Glutamatergic neuron (in vitro differentiated cells): ENCODE results near the gene SOX5. TPM values are rescaled to one million over a fixed set of nuclear protein-coding genes. Genes with fewer than 3 reads are reported as not detected.
"Not testable (repeated sequence)": the region's sequence is repeated elsewhere in the genome, so short reads cannot be mapped to it uniquely, and the experiment has no call there.

Source experiments
- DNase-seq: peaks from one replicate; pipeline ENCODE4 v3.0.0; 2022
- H3K27ac Mint-ChIP-seq: one replicate; pipeline ENCODE4 v1.8.0; 2020; ENCODE audit warnings: mild to moderate bottlenecking, mixed read lengths, inconsistent platforms; ENCODE audit not compliant: unreplicated experiment
- H3K27me3 Mint-ChIP-seq: one replicate; pipeline ENCODE4 v1.8.0; 2020; ENCODE audit warnings: mild to moderate bottlenecking, moderate library complexity, mixed read lengths, inconsistent platforms; ENCODE audit not compliant: unreplicated experiment
- H3K36me3 Mint-ChIP-seq: one replicate; pipeline ENCODE4 v1.8.0; 2020; ENCODE audit warnings: mild to moderate bottlenecking, mixed read lengths, inconsistent platforms; ENCODE audit not compliant: unreplicated experiment
- H3K4me1 Mint-ChIP-seq: one replicate; pipeline ENCODE4 v1.8.0; 2020; ENCODE audit warnings: mild to moderate bottlenecking, low read depth, mixed read lengths, inconsistent platforms; ENCODE audit not compliant: unreplicated experiment
- H3K4me3 Mint-ChIP-seq: one replicate; pipeline ENCODE4 v1.8.0; 2020; ENCODE audit warnings: mild to moderate bottlenecking, mixed read lengths, inconsistent platforms; ENCODE audit not compliant: unreplicated experiment
- H3K9me3 Mint-ChIP-seq: one replicate; pipeline ENCODE4 v1.8.0; 2020; ENCODE audit warnings: mild to moderate bottlenecking, moderate library complexity, mixed read lengths, inconsistent platforms; ENCODE audit not compliant: unreplicated experiment
- CTCF ChIP-seq: fragments of 200-600 bp; sonication (generic); IDR thresholded peaks from one replicate; pipeline ENCODE4 v1.5.0; 2021; ENCODE audit not compliant: partially characterized antibody, unreplicated experiment
- total RNA-seq: library from RNA; stranded (reverse); fragmentation: NEBNext Ultra II Directional; extraction: Animal tissue kit (Norgen Biotek cat#: 25700); gene quantifications from one replicate; pipeline ENCODE4 v1.2.1, GENCODE V29; 2021; ENCODE audit not compliant: unreplicated experiment

The SOX5 gene
- total RNA-seq, 1 donor from 2014 or later: 118 TPM

- Mint-ChIP-seq H3K4me3 (no peak overlapping the region), H3K36me3 (peaks cover 3% of the 10 kb centered on the region), H3K9me3 (no peaks in the 10 kb centered on the region), H3K4me1 (peaks cover 25% of the 10 kb centered on the region), H3K27me3 (no peaks in the 10 kb centered on the region), H3K27ac (no peak overlapping the region)
- TF ChIP-seq CTCF: no peak
- DNase-seq: no peak
Observed at GRCh38 chr12:23888396-23889068, 60.9 kb downstream of the SOX5 start.

GRCh38 chr12:23887055-23887835 lies 62.2 kb downstream of the SOX5 start:
- Mint-ChIP-seq H3K4me3 (no peak overlapping the region), H3K27me3 (peaks cover 1% of the 10 kb centered on the region), H3K27ac (no peak overlapping the region), H3K36me3 (no peaks in the 10 kb centered on the region), H3K4me1 (peaks cover 27% of the 10 kb centered on the region), H3K9me3 (no peaks in the 10 kb centered on the region)
- no peak for TF ChIP-seq CTCF
- DNase-seq: no peak

- no peak for TF ChIP-seq CTCF
- Mint-ChIP-seq H3K27me3 (peaks cover 1% of the 10 kb centered on the region), H3K4me3 (no peak overlapping the region), H3K27ac (peak overlapping the region; percentile 60), H3K36me3 (no peaks in the 10 kb centered on the region), H3K4me1 (peaks cover 27% of the 10 kb centered on the region), H3K9me3 (no peaks in the 10 kb centered on the region)
- DNase-seq: no peak
Observed at GRCh38 chr12:23885394-23885793, 64.1 kb downstream of the SOX5 start.

- peaks cover 1% of the 10 kb centered on the region for H3K27me3 Mint-ChIP-seq
- TF ChIP-seq CTCF: no peak
- H3K4me1 Mint-ChIP-seq: peaks cover 27% of the 10 kb centered on the region
- H3K36me3 Mint-ChIP-seq: no peaks in the 10 kb centered on the region
- no peak overlapping the region for H3K27ac Mint-ChIP-seq
- H3K9me3 Mint-ChIP-seq: no peaks in the 10 kb centered on the region
- DNase-seq: peak; percentile 24
- H3K4me3 Mint-ChIP-seq: no peak overlapping the region
Observed at GRCh38 chr12:23884909-23885308, 64.6 kb downstream of the SOX5 start.

- no peak for DNase-seq
- H3K4me1 Mint-ChIP-seq: peaks cover 13% of the 10 kb centered on the region
- H3K27me3 Mint-ChIP-seq: peaks cover 1% of the 10 kb centered on the region
- no peak overlapping the region for H3K4me3 Mint-ChIP-seq
- H3K9me3 Mint-ChIP-seq: peaks cover 2% of the 10 kb centered on the region
- TF ChIP-seq CTCF: no peak
- no peak overlapping the region for H3K27ac Mint-ChIP-seq
- H3K36me3 Mint-ChIP-seq: no peaks in the 10 kb centered on the region
Observed at GRCh38 chr12:23880988-23881387, 68.5 kb downstream of the SOX5 start.

- H3K36me3 Mint-ChIP-seq, DNase-seq, H3K27ac Mint-ChIP-seq, H3K27me3 Mint-ChIP-seq, H3K4me1 Mint-ChIP-seq, H3K9me3 Mint-ChIP-seq, H3K4me3 Mint-ChIP-seq: not testable (repeated sequence)
Observed at GRCh38 chr12:23876618-23877017, 72.9 kb downstream of the SOX5 start.
